K562 (cell line): ENCODE data around the gene LEMD1. TPM values are rescaled to one million over a fixed set of nuclear protein-coding genes. Genes with fewer than 3 reads are reported as not detected.

Experiments used
- ATAC-seq: fragments of 200-7000 bp; cut with Tn5 transposase; 3 replicates; pipeline ENCODE4 v1.9.1; 2020; ENCODE audit warnings: moderate library complexity
- BruUV-seq: library from RNA; stranded (reverse); fragments of 400-500 nt; replicated peaks from 2 replicates; lab custom pipeline; 2021; lab: Mats Ljungman, UMichigan
- CTCF ChIA-PET: fragments of 300-600 bp; formaldehyde crosslinking; extraction: SDS; loops from one replicate; lab custom pipeline; 2021; ENCODE audit warnings: low intra/inter-chr PET ratio; lab: Yijun Ruan, JAX
- POLR2A ChIA-PET: fragments of 300-600, 350-650 bp; sonication (Branson Sonifier 250); formaldehyde crosslinking; extraction: SDS; loops from one replicate; lab custom pipeline; 2021; ENCODE audit warnings: antibody characterized with exemption, inconsistent platforms; lab: Yijun Ruan, JAX
- DNase-seq, 4 experiments: peaks; one replicate each; pipeline versions ENCODE4 v3.0.0 to v3.0.0-alpha.2; 2011 to 2018; ENCODE audit warnings: low spot score in 3 of 4, mixed read lengths in 3 of 4; ENCODE audit errors: extremely low read depth in 1 of 4
- FAIRE-seq: peaks from 2 replicates; lab custom pipeline; 2011; peaks lifted over from hg19 to GRCh38; lab: Jason Lieb, UNC
- H2AFZ ChIP-seq: 2 replicates; pipeline ENCODE4 v1.6.0; 2011; ENCODE audit warnings: low read depth, low read length, control low read depth, inconsistent platforms
- H3K27ac ChIP-seq: fragments of 200-600 bp; 3 replicates; pipeline ENCODE4 v1.8.0; 2011; ENCODE audit warnings: low read depth, mild to moderate bottlenecking, control low read depth, inconsistent platforms, low read length, moderate library complexity, mixed read lengths; ENCODE audit errors: extremely low read depth
- H3K27me3 ChIP-seq, 2 experiments: fragments of 300-600 bp in 1 of 2; 2 replicates in 1 of 2; 3 replicates in 1 of 2; pipeline versions ENCODE4 v1.6.0 to v1.8.0; 2011; ENCODE audit warnings: inconsistent platforms in 2 of 2, low read length in 2 of 2, mild to moderate bottlenecking in 1 of 2, mixed read lengths in 1 of 2, moderate library complexity in 1 of 2; ENCODE audit not compliant: control insufficient read depth in 2 of 2, insufficient read depth in 2 of 2
- H3K36me3 ChIP-seq: fragments of 300-600 bp; 3 replicates; pipeline ENCODE4 v1.8.0; 2011; ENCODE audit warnings: mild to moderate bottlenecking, low read length, inconsistent platforms; ENCODE audit not compliant: control insufficient read depth, insufficient read depth
- H3K4me1 ChIP-seq, 2 experiments: fragments of 200-600 bp in 1 of 2; replicated peaks in 1 of 2; 2 replicates in 1 of 2; 3 replicates in 1 of 2; pipeline versions ENCODE4 v1.5.1 to v1.8.0; 2011; ENCODE audit warnings: inconsistent platforms in 2 of 2, low read length in 2 of 2, mild to moderate bottlenecking in 1 of 2, mixed read lengths in 1 of 2, moderate library complexity in 1 of 2; ENCODE audit not compliant: control insufficient read depth in 2 of 2, insufficient read depth in 2 of 2
- H3K4me2 ChIP-seq: 2 replicates; pipeline ENCODE4 v1.6.1; 2011; ENCODE audit warnings: low read length, control low read depth, inconsistent platforms, mixed read lengths; ENCODE audit not compliant: insufficient read depth
- H3K4me3 ChIP-seq: fragments of 200-600 bp; sonication (generic), shearing (Covaris generic); 2 replicates; pipeline ENCODE4 v1.5.1; 2016; ENCODE audit warnings: control low read depth, inconsistent platforms
- H3K79me2 ChIP-seq: fragments of 200-600 bp; 3 replicates; pipeline ENCODE4 v1.8.0; 2011; ENCODE audit warnings: low read length, inconsistent platforms; ENCODE audit not compliant: control insufficient read depth, insufficient read depth
- H3K9ac ChIP-seq, 2 experiments: 2 replicates each; pipeline versions ENCODE4 v1.6.0 to v1.6.1; 2011; ENCODE audit warnings: low read depth in 2 of 2, low read length in 2 of 2, control low read depth in 1 of 2, inconsistent platforms in 1 of 2, mild to moderate bottlenecking in 1 of 2, mixed read lengths in 1 of 2; ENCODE audit not compliant: insufficient read depth in 1 of 2
- H3K9me1 ChIP-seq: one replicate; pipeline ENCODE4 v1.6.0; 2011; ENCODE audit warnings: inconsistent platforms, mild to moderate bottlenecking, low read length, moderate library complexity; ENCODE audit not compliant: control insufficient read depth, insufficient read depth
- H3K9me3 ChIP-seq: replicated peaks from 2 replicates; pipeline ENCODE4 v1.5.1; 2011; ENCODE audit warnings: low read depth, low read length, inconsistent platforms; ENCODE audit not compliant: control insufficient read depth, insufficient read depth
- H4K20me1 ChIP-seq: replicated peaks from 2 replicates; pipeline ENCODE4 v1.6.1; 2011; ENCODE audit warnings: low read length, inconsistent platforms, mixed read lengths; ENCODE audit not compliant: control insufficient read depth, insufficient read depth
- ELF1 ChIP-seq: fragments of 200-800 bp; sonication (Bioruptor generic); IDR thresholded peaks from 2 replicates; pipeline ENCODE4 v1.6.1; 2016; ENCODE audit warnings: missing genetic modification characterization, missing compliant biosample characterization
- HCFC1 ChIP-seq: IDR thresholded peaks from 2 replicates; pipeline ENCODE4 v1.6.1; 2012; ENCODE audit warnings: low read depth, low read length, improper control_type of control experiment
- MAFF ChIP-seq: IDR thresholded peaks from 2 replicates; pipeline ENCODE4 v1.6.1; 2012; ENCODE audit warnings: low read length, improper control_type of control experiment
- NBN ChIP-seq: fragments of 450-650 bp; IDR thresholded peaks from 2 replicates; pipeline ENCODE4 v1.6.1; 2016; ENCODE audit warnings: low read depth, mild to moderate bottlenecking
- PCBP2 ChIP-seq: fragments of 200-400 bp; formaldehyde crosslinking; IDR thresholded peaks from 2 replicates; pipeline ENCODE4 v1.6.1; 2018; ENCODE audit warnings: low read length, low read depth, mild to moderate bottlenecking, moderate library complexity; ENCODE audit not compliant: poor library complexity, severe bottlenecking
- PHB ChIP-seq: fragments of 250-450 bp; sonication (Bioruptor Pico); IDR thresholded peaks from 2 replicates; pipeline ENCODE4 v1.5.0; 2021
- POLR2H ChIP-seq: IDR thresholded peaks from 2 replicates; pipeline ENCODE4 v1.6.1; 2016; ENCODE audit warnings: missing genetic modification characterization, low read depth, mild to moderate bottlenecking, control low read depth, missing compliant biosample characterization, moderate library complexity
- PTRF ChIP-seq: fragments of 450-650 bp; IDR thresholded peaks from 2 replicates; pipeline ENCODE4 v1.6.1; 2016; ENCODE audit warnings: mild to moderate bottlenecking, missing genetic modification characterization, missing compliant biosample characterization
- STAT5A ChIP-seq: IDR thresholded peaks from 2 replicates; pipeline ENCODE4 v1.6.1; 2012; ENCODE audit warnings: low read length, inconsistent platforms, borderline replicate concordance
- TAF9B ChIP-seq: fragments of 450-650 bp; IDR thresholded peaks from 2 replicates; pipeline ENCODE4 v1.6.1; 2018; ENCODE audit warnings: mild to moderate bottlenecking; ENCODE audit not compliant: partially characterized antibody
- THRA ChIP-seq: fragments of 450-650 bp; IDR thresholded peaks from 2 replicates; pipeline ENCODE4 v1.6.1; 2017; ENCODE audit warnings: mild to moderate bottlenecking, moderate library complexity
- ZNF507 ChIP-seq: conservative IDR thresholded peaks from 2 replicates; pipeline ENCODE4 v1.6.1; 2017; ENCODE audit warnings: missing genetic modification characterization, missing compliant biosample characterization
- ZNF609 ChIP-seq: sonication (generic); formaldehyde crosslinking; IDR thresholded peaks from 2 replicates; pipeline ENCODE4 v1.8.1; 2023; ENCODE audit warnings: missing genetic modification reagents, mild to moderate bottlenecking, borderline replicate concordance
- ZNF699 ChIP-seq: fragments of 250-450 bp; sonication (Bioruptor Pico); IDR thresholded peaks from 2 replicates; pipeline ENCODE4 v1.8.0; 2021; ENCODE audit warnings: mild to moderate bottlenecking, moderate library complexity; ENCODE audit not compliant: insufficient replicate concordance
- ZNF785 ChIP-seq: fragments of 250-450 bp; sonication (Bioruptor Pico); IDR thresholded peaks from 2 replicates; pipeline ENCODE4 v1.4.0; 2020; ENCODE audit warnings: mild to moderate bottlenecking
- WGBS: fragments of 100-300 bp; shearing (Covaris generic); methylation state at CpG from one replicate; pipeline ENCODE4 v1.1.6; 2016; ENCODE audit warnings: low coverage, mixed read lengths; ENCODE audit not compliant: insufficient coverage; ENCODE audit errors: missing lambda C conversion rate; 5-methylcytosine and 5-hydroxymethylcytosine counted together
- in situ Hi-C: fragments of 300-500 bp; cut with MboI; formaldehyde crosslinking; loops from 4 replicates; pipeline ENCODE4 v1.15.0; 2018; ENCODE audit warnings: inconsistent platforms, mixed read lengths
- intact Hi-C: fragments of 100-400 bp; cut with micrococcal nuclease; formaldehyde crosslinking; loops from 2 replicates; pipeline ENCODE4 v1.14.2; 2022
- polyA plus RNA-seq, 8 experiments: library from polyadenylated mRNA; depleted of rRNA in 4 of 8; stranded (reverse) in 5 of 8; unstranded in 3 of 8; fragments of >200 nt; fragmentation: Nextera tagmentation in 2 of 8; fragmentation: Illumina TruSeq in 1 of 8; extraction: Ambion mirVana in 2 of 8; extraction: Trizol in 1 of 8; gene quantifications; 2 replicates each; pipeline versions ENCODE4 v1.2.1 to v1.2.3, GENCODE V29; 2011 to 2014; ENCODE audit warnings: inconsistent platforms in 1 of 8, missing spikeins in 1 of 8
- total RNA-seq, 7 experiments: library from RNA; depleted of rRNA in 6 of 7; stranded (reverse); fragments of >200 nt in 6 of 7; fragmentation: Illumina TruSeq in 2 of 7; extraction: Trizol in 2 of 7; gene quantifications; 2 replicates each; pipeline versions ENCODE4 v1.2.1 to v1.2.3, GENCODE V29; 2011 to 2021; ENCODE audit warnings: low replicate concordance in 1 of 7

LEMD1 gene
- total and polyA plus RNA-seq, 9 of the 15 experiments (the other 6 are each of a cell fraction or from before 2014, with no cell fraction given): 0.11 to 2.4 (median 0.57) TPM; not detected in 1

GRCh38 chr1:205343431-205344065, 78.3 kb downstream of the LEMD1 start (continued):
- TF ChIP-seq THRA (no peak), PCBP2 (no peak), HCFC1 (no peak), ZNF507 (tag) (no peak), NBN (no peak), MAFF (no peak), PTRF (tag) (no peak), POLR2H (tag) (no peak), ELF1 (tag) (no peak)

GRCh38 chr1:205342986-205343385, 78.9 kb downstream of the LEMD1 start:
- no peak for DNase-seq
- Histone ChIP-seq H3K4me2 (no peak overlapping the region), H3K27ac (no peak overlapping the region), H2AFZ (no peak overlapping the region), H3K4me1 (peaks cover 11 to 19% of the 10 kb centered on the region in 2 experiments), H3K9me1 (no peaks in the 10 kb centered on the region), H4K20me1 (peaks cover 20% of the 10 kb centered on the region; the same call in 1 of the 2 replicates), H3K27me3 (peaks cover 37 to 70% of the 10 kb centered on the region in 2 experiments), H3K36me3 (no peaks in the 10 kb centered on the region), H3K9ac (no peak overlapping the region), H3K4me3 (no peak overlapping the region), H3K79me2 (no peaks in the 10 kb centered on the region), H3K9me3 (no peaks in the 10 kb centered on the region)
- no TSS peak for BruUV-seq
- no peak for FAIRE-seq
- WGBS: 22% methylated on average over 11 of the region's 12 CpGs
- ChIA-PET POLR2A (interaction anchor here (0.8 kb wide), 1 partner anchor 180 kb away, joined by 3 read pairs; no protein-coding TSS in a partner anchor), CTCF (no interaction called here)
- intact Hi-C loops (no loop called here), in situ Hi-C loops (no loop called here)
- no peak for ATAC-seq
- TF ChIP-seq ZNF609 (no peak), PHB (CRISPR knock-in tag) (no peak), ZNF785 (CRISPR knock-in tag) (no peak), ZNF699 (no peak), STAT5A (no peak), TAF9B (no peak)
